B cell (primary cell): Measurements from ENCODE around the gene MEGF11.

ENCODE experiments used
- CTCF ChIP-seq: fragments of 200-600 bp; IDR thresholded peaks from one replicate; pipeline ENCODE4 v1.8.0; 2022; ENCODE audit warnings: antibody characterized with exemption, mild to moderate bottlenecking
- EZH2 ChIP-seq: IDR thresholded peaks from 2 replicates; pipeline ENCODE4 v1.6.1; 2012; ENCODE audit warnings: borderline replicate concordance, low read depth, mild to moderate bottlenecking, moderate library complexity, low read length; ENCODE audit not compliant: insufficient read depth, poor library complexity, severe bottlenecking

- TF ChIP-seq CTCF (no peak), EZH2 (no peak)
Observed at GRCh38 chr15:66237513-66238235, 15.9 kb downstream of the MEGF11 start.
